Neural cell (in vitro differentiated cells): ENCODE measurements around the gene HDAC5. TPM values are rescaled to one million over a fixed set of nuclear protein-coding genes. Genes with fewer than 3 reads are reported as not detected.

ENCODE experiments used
- H2AFZ ChIP-seq: fragments of 200-600, 300-800 bp; sonication (generic), shearing (Covaris generic); 2 replicates; pipeline ENCODE4 v1.6.0; 2014; ENCODE audit warnings: low read depth, mild to moderate bottlenecking, antibody characterized with exemption, low read length, moderate library complexity
- H3F3A ChIP-seq: fragments of 200-600 bp; shearing (Covaris generic); 2 replicates; pipeline ENCODE4 v1.6.1; 2016; ENCODE audit warnings: mild to moderate bottlenecking, moderate library complexity, mixed read lengths, antibody characterized with exemption, low read length; ENCODE audit not compliant: insufficient read depth, poor library complexity, severe bottlenecking
- H3K27ac ChIP-seq: fragments of 200-600, 300-800 bp; sonication (generic), shearing (Covaris generic); 2 replicates; pipeline ENCODE4 v1.5.1; 2014; ENCODE audit warnings: mild to moderate bottlenecking, low read length, moderate library complexity
- H3K27me3 ChIP-seq: fragments of 300-800, 200-600 bp; sonication (generic), shearing (Covaris generic); 2 replicates; pipeline ENCODE4 v1.6.0; 2014; ENCODE audit warnings: mild to moderate bottlenecking, low read depth, low read length, moderate library complexity; ENCODE audit not compliant: insufficient read depth
- H3K36me3 ChIP-seq: fragments of 300-800, 200-600 bp; sonication (generic), shearing (Covaris generic); 2 replicates; pipeline ENCODE4 v1.5.1; 2014; ENCODE audit warnings: mild to moderate bottlenecking, antibody characterized with exemption, low read length, moderate library complexity; ENCODE audit not compliant: insufficient read depth
- H3K4me2 ChIP-seq: fragments of 300-800, 200-600 bp; sonication (generic), shearing (Covaris generic); 2 replicates; pipeline ENCODE4 v1.6.0; 2014; ENCODE audit warnings: mild to moderate bottlenecking, low read length
- H3K4me3 ChIP-seq: fragments of 300-800, 200-600 bp; sonication (generic), shearing (Covaris generic); 2 replicates; pipeline ENCODE4 v1.5.1; 2014; ENCODE audit warnings: mild to moderate bottlenecking, low read length, moderate library complexity
- H3K79me2 ChIP-seq: fragments of 200-600 bp; shearing (Covaris generic); replicated peaks from 2 replicates; pipeline ENCODE4 v1.6.0; 2014; ENCODE audit warnings: mild to moderate bottlenecking, low read length, moderate library complexity; ENCODE audit not compliant: insufficient read depth
- H3K9ac ChIP-seq: fragments of 300-800, 200-600 bp; sonication (generic), shearing (Covaris generic); 2 replicates; pipeline ENCODE4 v1.6.1; 2016; ENCODE audit warnings: mild to moderate bottlenecking, low read length, mixed read lengths
- H3K9me2 ChIP-seq: fragments of 200-600 bp; shearing (Covaris generic); 2 replicates; pipeline ENCODE4 v1.6.1; 2016; ENCODE audit warnings: mild to moderate bottlenecking, low read length, mixed read lengths; ENCODE audit not compliant: insufficient read depth
- H3K9me3 ChIP-seq: fragments of 200-600, 300-800 bp; sonication (generic), shearing (Covaris generic); 2 replicates; pipeline ENCODE4 v1.6.1; 2016; ENCODE audit warnings: mild to moderate bottlenecking, mixed run types, low read length, moderate library complexity, mixed read lengths
- H4K20me1 ChIP-seq: fragments of 200-600 bp; shearing (Covaris generic); 2 replicates; pipeline ENCODE4 v1.6.1; 2016; ENCODE audit warnings: mild to moderate bottlenecking, mixed run types; ENCODE audit not compliant: insufficient read depth
- EP300 ChIP-seq: fragments of 450-650 bp; conservative IDR thresholded peaks from 2 replicates; pipeline ENCODE4 v1.6.1; 2014; ENCODE audit warnings: antibody characterized with exemption, mild to moderate bottlenecking, moderate library complexity; ENCODE audit not compliant: poor library complexity, severe bottlenecking
- EZH2 ChIP-seq: fragments of 200-600, 300-800 bp; shearing (Covaris generic), sonication (generic); IDR thresholded peaks from 2 replicates; pipeline ENCODE4 v1.6.1; 2014; ENCODE audit warnings: antibody characterized with exemption, low read length, borderline replicate concordance, mild to moderate bottlenecking; ENCODE audit not compliant: insufficient read depth, poor library complexity, severe bottlenecking
- MXI1 ChIP-seq: fragments of 450-650 bp; conservative IDR thresholded peaks from 2 replicates; pipeline ENCODE4 v1.6.1; 2014; ENCODE audit warnings: antibody characterized with exemption, mild to moderate bottlenecking; ENCODE audit not compliant: poor library complexity, severe bottlenecking
- POLR2AphosphoS5 ChIP-seq: IDR thresholded peaks from 2 replicates; pipeline ENCODE4 v1.6.1; 2012
- RAD21 ChIP-seq: fragments of 450-650 bp; conservative IDR thresholded peaks from 2 replicates; pipeline ENCODE4 v1.6.1; 2014; ENCODE audit warnings: antibody characterized with exemption, mild to moderate bottlenecking, moderate library complexity
- SMC3 ChIP-seq: fragments of 450-650 bp; conservative IDR thresholded peaks from 2 replicates; pipeline ENCODE4 v1.6.1; 2014; ENCODE audit warnings: antibody characterized with exemption, mild to moderate bottlenecking, moderate library complexity; ENCODE audit not compliant: poor library complexity
- TAF1 ChIP-seq: IDR thresholded peaks from 2 replicates; pipeline ENCODE4 v1.6.1; 2012; ENCODE audit warnings: low read depth
- polyA plus RNA-seq: library from polyadenylated mRNA; depleted of rRNA; stranded (reverse); fragments of >200 nt; gene quantifications from 2 replicates; pipeline ENCODE4 v1.2.3, GENCODE V29; 2014
- TF ChIP-seq, protein P1 (sequence below): fragments of 450-650 bp; IDR thresholded peaks from 2 replicates; pipeline ENCODE4 v1.5.1; 2014; ENCODE audit warnings: antibody characterized with exemption, mild to moderate bottlenecking, moderate library complexity; ENCODE audit not compliant: poor library complexity, severe bottlenecking
- TF ChIP-seq, protein P2 (sequence below): IDR thresholded peaks from 2 replicates; pipeline ENCODE4 v1.6.1; 2012; ENCODE audit warnings: borderline replicate concordance

HDAC5 gene
- polyA plus RNA-seq, 1 donor from 2014 or later, result 97.8 TPM

DNA sequence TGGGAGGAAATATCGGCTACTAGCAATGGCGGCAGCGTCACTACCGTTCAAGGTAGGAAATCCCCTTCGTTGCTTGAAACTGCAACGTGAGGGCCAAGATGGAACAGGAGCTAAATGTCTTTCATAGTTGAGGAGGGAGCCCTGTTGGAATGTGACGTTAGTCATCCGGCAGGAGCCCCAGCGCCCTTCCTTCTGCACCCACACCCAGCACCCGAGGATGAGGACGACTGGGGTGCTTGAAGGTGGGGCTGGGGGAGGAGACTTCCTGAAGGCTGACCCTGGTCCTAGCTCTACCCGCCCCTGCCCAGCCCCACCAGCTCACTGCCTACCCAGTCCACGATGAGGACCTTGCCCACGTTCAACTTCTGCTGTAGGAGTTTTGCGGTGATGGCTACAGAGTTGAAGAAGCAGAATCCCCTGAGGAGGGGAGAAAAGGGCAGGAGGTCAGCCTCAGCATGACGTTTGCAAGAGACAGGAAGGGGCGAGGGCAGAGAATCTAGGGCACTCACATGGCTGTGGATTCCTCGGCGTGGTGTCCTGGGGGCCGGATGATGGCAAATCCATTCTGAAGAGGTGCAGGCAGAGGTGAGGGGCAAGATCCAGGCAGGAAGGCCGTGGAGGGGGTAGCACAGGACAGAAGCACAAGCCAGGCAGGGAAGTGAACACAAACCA lies 41.0 kb downstream of the HDAC5 start:
- Histone ChIP-seq H4K20me1 (no peaks in the 10 kb centered on the region), H3K9ac (no peak overlapping the region), H3K27me3 (no peaks in the 10 kb centered on the region), H3F3A (no peaks in the 10 kb centered on the region), H3K4me3 (no peak overlapping the region), H2AFZ (no peak overlapping the region), H3K4me2 (no peak overlapping the region), H3K27ac (no peak overlapping the region), H3K36me3 (no peaks in the 10 kb centered on the region), H3K79me2 (no peaks in the 10 kb centered on the region), H3K9me2 (no peaks in the 10 kb centered on the region), H3K9me3 (no peaks in the 10 kb centered on the region)
- TF ChIP-seq RAD21 (no peak), EP300 (no peak), POLR2AphosphoS5 (no peak), MXI1 (no peak), TAF1 (no peak), EZH2 (no peak), SMC3 (no peak)
- TF ChIP-seq, protein P1, sequence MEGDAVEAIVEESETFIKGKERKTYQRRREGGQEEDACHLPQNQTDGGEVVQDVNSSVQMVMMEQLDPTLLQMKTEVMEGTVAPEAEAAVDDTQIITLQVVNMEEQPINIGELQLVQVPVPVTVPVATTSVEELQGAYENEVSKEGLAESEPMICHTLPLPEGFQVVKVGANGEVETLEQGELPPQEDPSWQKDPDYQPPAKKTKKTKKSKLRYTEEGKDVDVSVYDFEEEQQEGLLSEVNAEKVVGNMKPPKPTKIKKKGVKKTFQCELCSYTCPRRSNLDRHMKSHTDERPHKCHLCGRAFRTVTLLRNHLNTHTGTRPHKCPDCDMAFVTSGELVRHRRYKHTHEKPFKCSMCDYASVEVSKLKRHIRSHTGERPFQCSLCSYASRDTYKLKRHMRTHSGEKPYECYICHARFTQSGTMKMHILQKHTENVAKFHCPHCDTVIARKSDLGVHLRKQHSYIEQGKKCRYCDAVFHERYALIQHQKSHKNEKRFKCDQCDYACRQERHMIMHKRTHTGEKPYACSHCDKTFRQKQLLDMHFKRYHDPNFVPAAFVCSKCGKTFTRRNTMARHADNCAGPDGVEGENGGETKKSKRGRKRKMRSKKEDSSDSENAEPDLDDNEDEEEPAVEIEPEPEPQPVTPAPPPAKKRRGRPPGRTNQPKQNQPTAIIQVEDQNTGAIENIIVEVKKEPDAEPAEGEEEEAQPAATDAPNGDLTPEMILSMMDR, result no peak
- TF ChIP-seq, protein P2, sequence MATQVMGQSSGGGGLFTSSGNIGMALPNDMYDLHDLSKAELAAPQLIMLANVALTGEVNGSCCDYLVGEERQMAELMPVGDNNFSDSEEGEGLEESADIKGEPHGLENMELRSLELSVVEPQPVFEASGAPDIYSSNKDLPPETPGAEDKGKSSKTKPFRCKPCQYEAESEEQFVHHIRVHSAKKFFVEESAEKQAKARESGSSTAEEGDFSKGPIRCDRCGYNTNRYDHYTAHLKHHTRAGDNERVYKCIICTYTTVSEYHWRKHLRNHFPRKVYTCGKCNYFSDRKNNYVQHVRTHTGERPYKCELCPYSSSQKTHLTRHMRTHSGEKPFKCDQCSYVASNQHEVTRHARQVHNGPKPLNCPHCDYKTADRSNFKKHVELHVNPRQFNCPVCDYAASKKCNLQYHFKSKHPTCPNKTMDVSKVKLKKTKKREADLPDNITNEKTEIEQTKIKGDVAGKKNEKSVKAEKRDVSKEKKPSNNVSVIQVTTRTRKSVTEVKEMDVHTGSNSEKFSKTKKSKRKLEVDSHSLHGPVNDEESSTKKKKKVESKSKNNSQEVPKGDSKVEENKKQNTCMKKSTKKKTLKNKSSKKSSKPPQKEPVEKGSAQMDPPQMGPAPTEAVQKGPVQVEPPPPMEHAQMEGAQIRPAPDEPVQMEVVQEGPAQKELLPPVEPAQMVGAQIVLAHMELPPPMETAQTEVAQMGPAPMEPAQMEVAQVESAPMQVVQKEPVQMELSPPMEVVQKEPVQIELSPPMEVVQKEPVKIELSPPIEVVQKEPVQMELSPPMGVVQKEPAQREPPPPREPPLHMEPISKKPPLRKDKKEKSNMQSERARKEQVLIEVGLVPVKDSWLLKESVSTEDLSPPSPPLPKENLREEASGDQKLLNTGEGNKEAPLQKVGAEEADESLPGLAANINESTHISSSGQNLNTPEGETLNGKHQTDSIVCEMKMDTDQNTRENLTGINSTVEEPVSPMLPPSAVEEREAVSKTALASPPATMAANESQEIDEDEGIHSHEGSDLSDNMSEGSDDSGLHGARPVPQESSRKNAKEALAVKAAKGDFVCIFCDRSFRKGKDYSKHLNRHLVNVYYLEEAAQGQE, result no peak

DNA sequence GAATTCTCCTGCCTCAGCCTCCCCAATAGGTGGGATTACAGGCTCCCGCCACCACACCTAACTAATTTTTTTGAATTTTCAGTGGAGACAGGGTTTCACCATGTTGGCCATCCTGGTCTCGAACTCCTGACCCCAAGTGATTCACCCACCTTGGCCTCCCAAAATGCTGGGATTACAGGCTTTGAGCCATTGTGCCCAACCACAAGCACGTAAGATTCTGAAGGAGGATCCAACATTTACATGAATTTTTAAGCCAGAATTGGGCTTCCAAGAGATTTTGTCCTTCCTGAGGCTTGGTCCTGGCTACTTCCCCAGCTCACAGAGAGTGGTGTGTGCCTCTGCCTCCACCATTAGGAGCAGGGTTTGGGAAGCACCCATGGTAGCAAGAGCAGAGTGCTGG lies 41.8 kb downstream of the HDAC5 start:
- H3K9ac ChIP-seq, result no peak overlapping the region
- no peak overlapping the region for H3K4me3 ChIP-seq

More for the DNA sequence above, 41.8 kb downstream of the HDAC5 start:
- TF ChIP-seq EP300, result no peak
- no peak for TF ChIP-seq POLR2AphosphoS5
- TF ChIP-seq, protein P2, result no peak
- TF ChIP-seq RAD21, result no peak
- TF ChIP-seq, protein P1, result no peak
- TF ChIP-seq MXI1, result no peak
- no peak for TF ChIP-seq EZH2
- no peak for TF ChIP-seq SMC3
- no peak for TF ChIP-seq TAF1
- Histone ChIP-seq H3K27me3 (no peaks in the 10 kb centered on the region), H3K36me3 (no peaks in the 10 kb centered on the region), H2AFZ (no peak overlapping the region), H3K4me2 (no peak overlapping the region), H3F3A (no peaks in the 10 kb centered on the region), H3K79me2 (no peaks in the 10 kb centered on the region), H3K9me2 (no peaks in the 10 kb centered on the region), H3K27ac (no peak overlapping the region), H4K20me1 (no peaks in the 10 kb centered on the region), H3K9me3 (no peaks in the 10 kb centered on the region)
